Smooth muscle cell (in vitro differentiated cells): ENCODE results near the gene LYRM9. TPM values are rescaled to one million over a fixed set of nuclear protein-coding genes. Genes with fewer than 3 reads are reported as not detected.

Experiments used
- DNase-seq: peaks from one replicate; lab custom pipeline; 2025; ENCODE audit not compliant: unreplicated experiment; lab: John Stamatoyannopoulos, UW
- H2AFZ ChIP-seq: fragments of 200-600 bp; sonication (generic); 2 replicates; pipeline ENCODE4 v1.6.0; 2016; ENCODE audit warnings: antibody characterized with exemption, low read depth, mild to moderate bottlenecking
- H3F3A ChIP-seq: fragments of 200-600 bp; sonication (generic); 2 replicates; pipeline ENCODE4 v1.6.0; 2017; ENCODE audit warnings: antibody characterized with exemption, low read depth
- H3K27ac ChIP-seq: fragments of 200-600 bp; sonication (generic); 2 replicates; pipeline ENCODE4 v1.5.1; 2016; ENCODE audit warnings: low read depth, mild to moderate bottlenecking
- H3K27me3 ChIP-seq: fragments of 200-600 bp; sonication (generic); 2 replicates; pipeline ENCODE4 v1.6.1; 2016; ENCODE audit warnings: low read depth, mild to moderate bottlenecking
- H3K36me3 ChIP-seq: fragments of 200-600 bp; sonication (generic); 2 replicates; pipeline ENCODE4 v1.5.1; 2016; ENCODE audit warnings: low read depth
- H3K4me1 ChIP-seq: fragments of 200-600 bp; sonication (generic); 2 replicates; pipeline ENCODE4 v1.5.1; 2016; ENCODE audit warnings: low read depth
- H3K4me2 ChIP-seq: fragments of 200-600 bp; sonication (generic); 2 replicates; pipeline ENCODE4 v1.6.0; 2016; ENCODE audit warnings: mild to moderate bottlenecking
- H3K4me3 ChIP-seq: fragments of 200-600 bp; sonication (generic); 2 replicates; pipeline ENCODE4 v1.5.1; 2016; ENCODE audit warnings: mild to moderate bottlenecking
- H3K79me2 ChIP-seq: fragments of 200-600 bp; sonication (generic); 2 replicates; pipeline ENCODE4 v1.6.0; 2016; ENCODE audit warnings: low read depth, mild to moderate bottlenecking
- H3K9ac ChIP-seq: fragments of 200-600 bp; sonication (generic); 2 replicates; pipeline ENCODE4 v1.6.0; 2016; ENCODE audit warnings: low read depth
- H3K9me3 ChIP-seq: fragments of 200-600 bp; sonication (generic); replicated peaks from 2 replicates; pipeline ENCODE4 v1.5.1; 2016; ENCODE audit warnings: low read depth
- H4K20me1 ChIP-seq: fragments of 200-600 bp; sonication (generic); 2 replicates; pipeline ENCODE4 v1.6.0; 2016; ENCODE audit warnings: low read depth
- WGBS: methylation state at CpG from one replicate; pipeline ENCODE4 v1.1.7; 2016; ENCODE audit warnings: low lambda C conversion rate; 5-methylcytosine and 5-hydroxymethylcytosine counted together
- polyA plus RNA-seq: library from polyadenylated mRNA; unstranded; fragments of >200 nt; fragmentation: Nextera tagmentation; extraction: Ambion mirVana; gene quantifications from 2 replicates; pipeline ENCODE4 v1.2.1, GENCODE V29; 2016
- total RNA-seq: library from RNA; depleted of rRNA; stranded (reverse); fragments of >200 nt; gene quantifications from 2 replicates; pipeline ENCODE4 v1.2.3, GENCODE V29; 2014
- TF ChIP-seq, protein P1 (sequence below): fragments of 200-600 bp; sonication (generic); IDR thresholded peaks from 2 replicates; pipeline ENCODE4 v1.5.1; 2017; ENCODE audit warnings: borderline replicate concordance, mild to moderate bottlenecking, antibody characterized with exemption; ENCODE audit not compliant: insufficient read depth, poor library complexity, severe bottlenecking

Gene LYRM9
- total and polyA plus RNA-seq, 2 experiments from 2014 or later, result 10.6 to 11.4 TPM

- TF ChIP-seq, protein P1, sequence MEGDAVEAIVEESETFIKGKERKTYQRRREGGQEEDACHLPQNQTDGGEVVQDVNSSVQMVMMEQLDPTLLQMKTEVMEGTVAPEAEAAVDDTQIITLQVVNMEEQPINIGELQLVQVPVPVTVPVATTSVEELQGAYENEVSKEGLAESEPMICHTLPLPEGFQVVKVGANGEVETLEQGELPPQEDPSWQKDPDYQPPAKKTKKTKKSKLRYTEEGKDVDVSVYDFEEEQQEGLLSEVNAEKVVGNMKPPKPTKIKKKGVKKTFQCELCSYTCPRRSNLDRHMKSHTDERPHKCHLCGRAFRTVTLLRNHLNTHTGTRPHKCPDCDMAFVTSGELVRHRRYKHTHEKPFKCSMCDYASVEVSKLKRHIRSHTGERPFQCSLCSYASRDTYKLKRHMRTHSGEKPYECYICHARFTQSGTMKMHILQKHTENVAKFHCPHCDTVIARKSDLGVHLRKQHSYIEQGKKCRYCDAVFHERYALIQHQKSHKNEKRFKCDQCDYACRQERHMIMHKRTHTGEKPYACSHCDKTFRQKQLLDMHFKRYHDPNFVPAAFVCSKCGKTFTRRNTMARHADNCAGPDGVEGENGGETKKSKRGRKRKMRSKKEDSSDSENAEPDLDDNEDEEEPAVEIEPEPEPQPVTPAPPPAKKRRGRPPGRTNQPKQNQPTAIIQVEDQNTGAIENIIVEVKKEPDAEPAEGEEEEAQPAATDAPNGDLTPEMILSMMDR, result no peak
- Histone ChIP-seq H2AFZ (no peak overlapping the region), H3K27ac (no peak overlapping the region), H3K27me3 (no peaks in the 10 kb centered on the region), H3K4me2 (no peak overlapping the region), H3K4me1 (peaks cover 14% of the 10 kb centered on the region), H3F3A (no peaks in the 10 kb centered on the region), H3K79me2 (no peaks in the 10 kb centered on the region), H3K9ac (no peak overlapping the region), H4K20me1 (no peaks in the 10 kb centered on the region), H3K36me3 (no peaks in the 10 kb centered on the region), H3K4me3 (no peak overlapping the region), H3K9me3 (no peaks in the 10 kb centered on the region)
- 93% methylated on average over 4 of the region's 4 CpGs for WGBS
- no peak for DNase-seq
Observed at GRCh38 chr17:27907976-27908558, 14.9 kb upstream of the LYRM9 start.

- Histone ChIP-seq H3K36me3 (no peaks in the 10 kb centered on the region), H3K79me2 (no peaks in the 10 kb centered on the region), H2AFZ (no peak overlapping the region), H3K9me3 (no peaks in the 10 kb centered on the region), H3K27me3 (no peaks in the 10 kb centered on the region), H4K20me1 (no peaks in the 10 kb centered on the region), H3K9ac (no peak overlapping the region), H3K4me3 (no peak overlapping the region), H3K27ac (no peak overlapping the region), H3K4me2 (no peak overlapping the region), H3K4me1 (peaks cover 14% of the 10 kb centered on the region), H3F3A (no peaks in the 10 kb centered on the region)
- 64% methylated on average over 3 of the region's 3 CpGs for WGBS
- no peak for DNase-seq
- TF ChIP-seq, protein P1, result no peak
Observed at GRCh38 chr17:27906623-27907022, 13.5 kb upstream of the LYRM9 start.

DNA sequence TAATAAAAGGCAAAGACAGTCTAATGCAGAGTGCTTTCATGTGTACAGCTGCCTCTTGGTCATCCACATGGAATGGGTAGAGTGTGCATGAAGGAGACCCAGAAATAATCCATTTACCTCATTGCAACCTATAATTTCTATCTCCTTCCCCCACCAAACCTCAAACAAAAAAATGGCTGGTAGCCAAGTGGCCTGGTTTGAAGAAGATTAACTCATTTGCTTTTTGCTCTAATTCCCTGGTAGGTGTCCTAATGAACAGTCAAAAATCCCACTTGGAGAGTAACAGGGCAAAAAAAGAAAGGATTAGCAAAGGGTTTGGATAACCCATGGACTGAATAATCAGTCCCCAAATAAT, 13.0 kb upstream of the LYRM9 start:
- Histone ChIP-seq H4K20me1 (no peaks in the 10 kb centered on the region), H3K36me3 (no peaks in the 10 kb centered on the region), H3K27ac (no peak overlapping the region), H2AFZ (peak overlapping the region; percentile 16), H3K4me2 (no peak overlapping the region), H3K9ac (no peak overlapping the region), H3F3A (no peaks in the 10 kb centered on the region), H3K4me1 (peaks cover 14% of the 10 kb centered on the region), H3K79me2 (no peaks in the 10 kb centered on the region), H3K4me3 (no peak overlapping the region), H3K9me3 (no peaks in the 10 kb centered on the region), H3K27me3 (no peaks in the 10 kb centered on the region)
- TF ChIP-seq, protein P1, result no peak
- DNase-seq, result no peak
